HepG2 (cell line): ENCODE data around the gene OST4. TPM values are rescaled to one million over a fixed set of nuclear protein-coding genes. Genes with fewer than 3 reads are reported as not detected.

Experiments used
- ATAC-seq: fragments of 200-7000 bp; cut with Tn5 transposase; 3 replicates; pipeline ENCODE4 v1.9.1; 2020; ENCODE audit warnings: mild to moderate bottlenecking, moderate library complexity
- BruUV-seq: library from RNA; stranded (reverse); fragments of 400-500 nt; replicated peaks from 2 replicates; lab custom pipeline; 2021; lab: Mats Ljungman, UMichigan
- CTCF ChIA-PET: fragments of 300-600 bp; formaldehyde crosslinking; extraction: SDS; loops from one replicate; lab custom pipeline; 2021; ENCODE audit warnings: low total read pairs, inconsistent platforms, low intra/inter-chr PET ratio; lab: Yijun Ruan, JAX
- POLR2A ChIA-PET: fragments of 350-600 bp; sonication (Branson Sonifier 250); formaldehyde crosslinking; loops from one replicate; lab custom pipeline; 2020; ENCODE audit warnings: antibody characterized with exemption, inconsistent platforms; lab: Yijun Ruan, JAX
- DNase-seq: peaks from one replicate; pipeline ENCODE4 v3.0.0-alpha.2; 2015; ENCODE audit warnings: low spot score
- FAIRE-seq: peaks from 3 replicates; lab custom pipeline; 2011; peaks lifted over from hg19 to GRCh38; lab: Jason Lieb, UNC
- H2AFZ ChIP-seq: one replicate; pipeline ENCODE4 v1.6.1; 2011; ENCODE audit warnings: low read length, inconsistent platforms
- H3K27ac ChIP-seq: fragments of 300-600 bp; 3 replicates; pipeline ENCODE4 v1.8.0; 2011; ENCODE audit warnings: mixed run types, mild to moderate bottlenecking, mixed read lengths, low read length, inconsistent platforms; ENCODE audit not compliant: insufficient read depth; ENCODE audit errors: extremely low read length
- H3K27me3 ChIP-seq, 2 experiments: fragments of 200-600 bp in 1 of 2; 2 replicates in 1 of 2; 3 replicates in 1 of 2; pipeline versions ENCODE4 v1.6.0 to v1.8.0; 2011; ENCODE audit warnings: low read length in 2 of 2, mild to moderate bottlenecking in 2 of 2, moderate library complexity in 2 of 2, inconsistent platforms in 1 of 2; ENCODE audit not compliant: insufficient read depth in 2 of 2, control insufficient read depth in 1 of 2
- H3K36me3 ChIP-seq, 2 experiments: fragments of 200-600 bp in 1 of 2; replicated peaks in 1 of 2; 2 replicates in 1 of 2; 3 replicates in 1 of 2; pipeline versions ENCODE4 v1.5.1 to v1.8.0; 2011; ENCODE audit warnings: low read length in 2 of 2, inconsistent platforms in 1 of 2; ENCODE audit not compliant: insufficient read depth in 2 of 2, control insufficient read depth in 1 of 2
- H3K4me1 ChIP-seq: 2 replicates; pipeline ENCODE4 v1.5.1; 2012; ENCODE audit warnings: low read length, inconsistent platforms; ENCODE audit not compliant: insufficient read depth
- H3K4me2 ChIP-seq: 2 replicates; pipeline ENCODE4 v1.6.0; 2011; ENCODE audit warnings: low read depth, low read length, inconsistent platforms
- H3K4me3 ChIP-seq, 3 experiments: fragments of 200-600 bp in 1 of 3; sonication (generic), shearing (Covaris generic) in 1 of 3; replicated peaks in 1 of 3; 2 replicates each; pipeline ENCODE4 v1.5.1; 2011 to 2016; ENCODE audit warnings: low read length in 3 of 3, inconsistent platforms in 2 of 3, low read depth in 2 of 3, mild to moderate bottlenecking in 2 of 3, control low read depth in 1 of 3, mixed read lengths in 1 of 3; ENCODE audit not compliant: insufficient read depth in 1 of 3
- H3K79me2 ChIP-seq: one replicate; pipeline ENCODE4 v1.6.1; 2011; ENCODE audit warnings: low read length, inconsistent platforms; ENCODE audit not compliant: insufficient read depth
- H3K9ac ChIP-seq: 2 replicates; pipeline ENCODE4 v1.6.0; 2011; ENCODE audit warnings: mild to moderate bottlenecking, low read depth, low read length, inconsistent platforms; ENCODE audit not compliant: insufficient read depth
- H3K9me3 ChIP-seq: 2 replicates; pipeline ENCODE4 v1.5.1; 2012; ENCODE audit warnings: mild to moderate bottlenecking, low read length
- H4K20me1 ChIP-seq: 2 replicates; pipeline ENCODE4 v1.6.0; 2011; ENCODE audit warnings: inconsistent platforms, mild to moderate bottlenecking, low read length, moderate library complexity; ENCODE audit not compliant: insufficient read depth
- AGO1 ChIP-seq: fragments of 200-400 bp; formaldehyde crosslinking; IDR thresholded peaks from 2 replicates; pipeline ENCODE4 v1.6.1; 2017; ENCODE audit warnings: mild to moderate bottlenecking, low read depth, low read length, moderate library complexity; ENCODE audit not compliant: poor library complexity, severe bottlenecking
- CENPT ChIP-seq: sonication (generic); formaldehyde crosslinking; IDR thresholded peaks from 2 replicates; pipeline ENCODE4 v1.8.0; 2022; ENCODE audit warnings: low read depth, mild to moderate bottlenecking, moderate library complexity, missing genetic modification reagents
- CHD2 ChIP-seq: IDR thresholded peaks from 2 replicates; pipeline ENCODE4 v1.6.1; 2011; ENCODE audit warnings: low read depth, low read length, improper control_type of control experiment
- DRAP1 ChIP-seq: IDR thresholded peaks from 2 replicates; pipeline ENCODE4 v1.6.1; 2016; ENCODE audit warnings: missing genetic modification reagents, missing compliant biosample characterization
- ELF4 ChIP-seq: sonication (generic); formaldehyde crosslinking; IDR thresholded peaks from 2 replicates; pipeline ENCODE4 v1.5.0; 2020; ENCODE audit warnings: missing genetic modification reagents, mild to moderate bottlenecking, moderate library complexity, borderline replicate concordance
- POLR2A ChIP-seq, 2 experiments: IDR thresholded peaks; 2 replicates each; pipeline ENCODE4 v1.6.1; 2011; ENCODE audit warnings: low read depth in 2 of 2, low read length in 2 of 2, mild to moderate bottlenecking in 1 of 2, moderate library complexity in 1 of 2; ENCODE audit not compliant: insufficient read depth in 1 of 2
- RBFOX2 ChIP-seq: fragments of 200-400 bp; formaldehyde crosslinking; IDR thresholded peaks from 2 replicates; pipeline ENCODE4 v1.6.1; 2017; ENCODE audit warnings: low read depth, mild to moderate bottlenecking, low read length
- REXO4 ChIP-seq: sonication (generic); formaldehyde crosslinking; IDR thresholded peaks from 2 replicates; pipeline ENCODE4 v1.8.0; 2022; ENCODE audit warnings: missing genetic modification reagents, mild to moderate bottlenecking, borderline replicate concordance
- THAP9 ChIP-seq: sonication (generic); formaldehyde crosslinking; IDR thresholded peaks from 2 replicates; pipeline ENCODE4; 2020; ENCODE audit warnings: missing genetic modification reagents, mild to moderate bottlenecking, borderline replicate concordance
- ZNF235 ChIP-seq: sonication (generic); formaldehyde crosslinking; IDR thresholded peaks from 2 replicates; pipeline ENCODE4 v1.8.1; 2023; ENCODE audit warnings: mild to moderate bottlenecking, missing genetic modification reagents, borderline replicate concordance
- ZNF546 ChIP-seq: sonication (generic); formaldehyde crosslinking; conservative IDR thresholded peaks from 2 replicates; pipeline ENCODE4 v1.8.1; 2023; ENCODE audit warnings: mild to moderate bottlenecking, missing genetic modification reagents
- ZNF563 ChIP-seq: sonication (generic); formaldehyde crosslinking; IDR thresholded peaks from 2 replicates; pipeline ENCODE4 v1.8.0; 2022; ENCODE audit warnings: mild to moderate bottlenecking, moderate library complexity, missing genetic modification reagents
- ZNF605 ChIP-seq: sonication (generic); formaldehyde crosslinking; IDR thresholded peaks from 2 replicates; pipeline ENCODE4 v1.8.0; 2022; ENCODE audit warnings: mild to moderate bottlenecking, missing genetic modification reagents
- ZNF816 ChIP-seq: sonication (generic); formaldehyde crosslinking; IDR thresholded peaks from 2 replicates; pipeline ENCODE4 v1.8.0; 2022; ENCODE audit warnings: missing genetic modification reagents, mild to moderate bottlenecking, borderline replicate concordance
- ZNF850 ChIP-seq: sonication (generic); formaldehyde crosslinking; conservative IDR thresholded peaks from 2 replicates; pipeline ENCODE4 v1.9.0; 2021; ENCODE audit warnings: mild to moderate bottlenecking, missing genetic modification reagents
- WGBS: methylation state at CpG from one replicate; pipeline ENCODE4 v1.1.6; 2017; ENCODE audit warnings: low lambda C conversion rate; 5-methylcytosine and 5-hydroxymethylcytosine counted together
- in situ Hi-C: cut with HindIII; loops from 2 replicates; pipeline ENCODE4 v1.10.0; 2017; ENCODE audit warnings: low pct_unique_long_range_greater_than_20kb; ENCODE audit not compliant: extremely low pct_ligation_motif_present
- intact Hi-C: fragments of 100-400 bp; cut with micrococcal nuclease; formaldehyde crosslinking; loops from one replicate; pipeline ENCODE4 v1.10.0; 2022; ENCODE audit not compliant: unreplicated experiment
- polyA plus RNA-seq, 8 experiments: library from polyadenylated mRNA; depleted of rRNA in 3 of 8; stranded (reverse) in 7 of 8; unstranded in 1 of 8; fragments of >200 nt; fragmentation: Illumina TruSeq in 4 of 8; extraction: Trizol in 4 of 8; gene quantifications; 2 replicates each; pipeline versions ENCODE4 v1.2.1 to v1.2.3, GENCODE V29; 2011 to 2016; ENCODE audit warnings: low read depth in 4 of 8, missing spikeins in 1 of 8, mixed read lengths in 1 of 8; ENCODE audit not compliant: insufficient read depth in 1 of 8
- total RNA-seq, 5 experiments: library from RNA; depleted of rRNA; stranded (reverse); fragments of >200 nt; fragmentation: Illumina TruSeq; extraction: Trizol; gene quantifications; 2 replicates each; pipeline ENCODE4 v1.2.3, GENCODE V29; 2016; ENCODE audit warnings: low read depth in 1 of 5

Gene OST4
- total and polyA plus RNA-seq, 2 of the 13 experiments (the other 11 are each of a cell fraction or from before 2014, with no cell fraction given): 498 to 584 TPM

- Histone ChIP-seq H3K4me2 (peak overlapping the region; percentile 81), H3K4me3 (peak overlapping the region; percentile 86 to 97 (median 91)), H3K79me2 (peaks cover 8% of the 10 kb centered on the region), H3K27me3 (no peaks in the 10 kb centered on the region; a peak in 1 of 5 replicates), H4K20me1 (peaks cover 3% of the 10 kb centered on the region; the same call in 1 of the 2 replicates), H3K9me3 (no peaks in the 10 kb centered on the region), H2AFZ (no peak overlapping the region), H3K36me3 (peaks cover 9 to 42% of the 10 kb centered on the region in 2 experiments), H3K9ac (peak overlapping the region; percentile 77), H3K27ac (peak overlapping the region; percentile 4), H3K4me1 (peaks cover 24% of the 10 kb centered on the region)
- ATAC-seq (peak; percentile 11), DNase-seq (no peak), FAIRE-seq (peak; percentile 51)
- ChIA-PET CTCF (no interaction called here), POLR2A (interaction anchor here (0.9 to 6.4 kb wide), 17 partner anchors 10 to 318 kb away, joined by 3 to 100 read pairs (median 15); partner anchors contain the start of genes ATRAID, EIF2B4, EMILIN1 and GTF3C2)
- BruUV-seq: no TSS peak
- WGBS: 9% methylated on average over 15 of the region's 24 CpGs
- in situ Hi-C loops: no loop called here
- intact Hi-C loops: loop anchor here (1.0 to 2.0 kb wide), 2 partner anchors 19 to 27 kb away; partner anchors contain the start of genes EMILIN1 and OST4
- TF ChIP-seq CHD2 (peak; percentile 32; the same call in 1 of the 2 replicates), CENPT (CRISPR knock-in tag) (0 out of 2 replicates have a peak, but pooled peaks have one; percentile 63), ZNF235 (CRISPR knock-in tag) (0 out of 2 replicates have a peak, but pooled peaks have one; percentile 14), RBFOX2 (peak; percentile 54; the same call in 1 of the 2 replicates), REXO4 (CRISPR knock-in tag) (0 out of 2 replicates have a peak, but pooled peaks have one; percentile 54), AGO1 (peak; percentile 11), POLR2A (IDR thresholded peaks at IDR 0.05; ENCODE audit: insufficient read depth in 1 of 2, low read depth in 2 of 2, low read length in 2 of 2) (0 out of 4 replicates have a peak, but pooled peaks have one; percentile 5 to 35), ZNF546 (CRISPR knock-in tag) (0 out of 2 replicates have a peak, but pooled peaks have one; percentile 6), ZNF816 (peak; percentile 3; the same call in 1 of the 2 replicates), THAP9 (CRISPR knock-in tag) (0 out of 2 replicates have a peak, but pooled peaks have one; percentile 1), DRAP1 (CRISPR knock-in tag) (0 out of 2 replicates have a peak, but pooled peaks have one; percentile 13), ZNF850 (CRISPR knock-in tag) (0 out of 2 replicates have a peak, but pooled peaks have one; percentile 69), ZNF605 (CRISPR knock-in tag) (peak; percentile 3; the same call in 1 of the 2 replicates), ZNF563 (0 out of 2 replicates have a peak, but pooled peaks have one; percentile 37), ELF4 (no peak)
These were observed 19.4 kb downstream of the OST4 start for GRCh38 chr2:27051902-27052645.
